Epithelial cell of esophagus (primary cell): ENCODE measurements around the gene PCBP3.

Source experiments
- DNase-seq: peaks from one replicate; pipeline ENCODE4 v3.0.0; 2010; ENCODE audit warnings: low read depth
- H3K4me3 ChIP-seq: 2 replicates; pipeline ENCODE4 v1.5.1; 2011; ENCODE audit warnings: mild to moderate bottlenecking, low read length, control low read depth
- CTCF ChIP-seq: IDR thresholded peaks from 2 replicates; pipeline ENCODE4 v1.5.1; 2011; ENCODE audit warnings: low read depth, mild to moderate bottlenecking, low read length, control low read depth, inconsistent platforms; ENCODE audit not compliant: insufficient read depth; ENCODE audit errors: missing control alignments

The PCBP3 gene

GRCh38 chr21:45769294-45769693 lies 125.8 kb downstream of the PCBP3 start:
- TF ChIP-seq CTCF = no peak
- no peak for DNase-seq
- H3K4me3 ChIP-seq = no peak overlapping the region

GRCh38 chr21:45769896-45770295 lies 126.4 kb downstream of the PCBP3 start:
- no peak for DNase-seq
- no peak overlapping the region for H3K4me3 ChIP-seq
- no peak for TF ChIP-seq CTCF

- no peak for TF ChIP-seq CTCF
- DNase-seq = no peak
- no peak overlapping the region for H3K4me3 ChIP-seq
Measured at GRCh38 chr21:45772180-45772579, 128.7 kb downstream of the PCBP3 start.

- TF ChIP-seq CTCF = no peak
- no peak overlapping the region for H3K4me3 ChIP-seq
- no peak for DNase-seq
Measured at GRCh38 chr21:45774291-45774690, 130.8 kb downstream of the PCBP3 start.

- TF ChIP-seq CTCF = no peak
- no peak for DNase-seq
- no peak overlapping the region for H3K4me3 ChIP-seq
Measured at GRCh38 chr21:45776971-45777370, 133.4 kb downstream of the PCBP3 start.

- no peak overlapping the region for H3K4me3 ChIP-seq
- no peak for DNase-seq
- TF ChIP-seq CTCF = no peak
Measured at GRCh38 chr21:45778686-45779085, 135.2 kb downstream of the PCBP3 start.

- H3K4me3 ChIP-seq = no peak overlapping the region
- TF ChIP-seq CTCF = no peak
- no peak for DNase-seq
Measured at GRCh38 chr21:45779226-45779625, 135.7 kb downstream of the PCBP3 start.
